WTC11 (cell line): Measurements from ENCODE around the gene FHIT.

Source experiments
- CTCF ChIP-seq: fragments of 200-600 bp; IDR thresholded peaks from 2 replicates; pipeline ENCODE4 v1.8.0; 2022; ENCODE audit warnings: antibody characterized with exemption
- FOXP1 ChIP-seq: sonication (generic); formaldehyde crosslinking; IDR thresholded peaks from 2 replicates; pipeline ENCODE4 v1.8.0; 2022; ENCODE audit warnings: missing genetic modification reagents, mild to moderate bottlenecking, moderate library complexity, borderline replicate concordance
- TEAD1 ChIP-seq: sonication (generic); formaldehyde crosslinking; IDR thresholded peaks from 2 replicates; pipeline ENCODE4 v1.8.0; 2022; ENCODE audit warnings: mild to moderate bottlenecking, missing genetic modification reagents
- ZNF121 ChIP-seq: sonication (generic); formaldehyde crosslinking; IDR thresholded peaks from 2 replicates; pipeline ENCODE4 v1.8.0; 2023; ENCODE audit warnings: missing genetic modification reagents

- no peak for TF ChIP-seq TEAD1 (CRISPR knock-in tag)
- TF ChIP-seq CTCF, result no peak
- TF ChIP-seq FOXP1 (CRISPR knock-in tag), result no peak
- TF ChIP-seq ZNF121 (CRISPR knock-in tag), result no peak
These were observed 701.4 kb downstream of the FHIT start for GRCh38 chr3:60549863-60550262.
